ENCODE results near the gene TEKTIP1. TPM values are rescaled to one million over a fixed set of nuclear protein-coding genes. Genes with fewer than 3 reads are reported as not detected.
A peak's percentile ranks its signal among the peaks of the same experiment; 100 is the strongest.

Gene TEKTIP1
- total and polyA plus RNA-seq, 9 of the 15 experiments (the other 6 are each of a cell fraction or from before 2014, with no cell fraction given) = 0.66 TPM; not detected in 8

DNA sequence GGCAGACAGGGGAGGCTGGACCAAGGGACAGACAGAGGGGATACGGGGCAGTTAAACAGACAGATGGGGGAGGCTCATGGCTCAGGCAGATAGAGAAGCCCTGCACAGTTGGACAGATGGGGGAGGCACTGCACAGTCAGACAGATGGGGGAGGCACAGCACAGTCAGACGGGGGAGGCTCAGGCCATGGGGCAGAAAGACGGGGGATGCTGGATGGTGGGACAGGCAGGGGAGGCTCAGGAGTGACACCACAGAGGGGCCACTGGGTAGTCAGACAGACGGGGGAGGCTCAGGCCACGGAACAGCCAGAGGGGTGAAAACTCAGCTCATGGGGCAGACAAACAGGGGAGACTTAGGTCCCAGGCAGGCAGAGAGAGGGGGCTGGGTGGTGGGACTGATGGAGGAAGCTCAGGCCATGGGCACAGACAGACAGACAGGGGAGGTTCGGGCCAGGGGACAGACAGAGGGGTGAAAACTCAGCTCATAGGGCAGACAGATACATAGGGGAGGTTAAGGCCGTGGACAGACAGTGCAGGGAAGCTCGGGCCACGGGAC is 17.5 kb downstream of the TEKTIP1 start (continued):
- TF ChIP-seq FOXM1 (IDR thresholded peaks at IDR 0.05; ENCODE audit: low read depth) = no peak
- TF ChIP-seq FOXM1 (CRISPR knock-in tag; IDR thresholded peaks at IDR 0.05; ENCODE audit: low read depth) = no peak
- TF ChIP-seq ZFP36 (IDR thresholded peaks at IDR 0.05; ENCODE audit: low read depth, low read length, partially characterized antibody) = peak; percentile 98
- TF ChIP-seq, protein P1, sequence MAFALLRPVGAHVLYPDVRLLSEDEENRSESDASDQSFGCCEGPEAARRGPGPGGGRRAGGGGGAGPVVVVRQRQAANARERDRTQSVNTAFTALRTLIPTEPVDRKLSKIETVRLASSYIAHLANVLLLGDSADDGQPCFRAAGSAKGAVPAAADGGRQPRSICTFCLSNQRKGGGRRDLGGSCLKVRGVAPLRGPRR (CRISPR knock-in tag; IDR thresholded peaks at IDR 0.05) = no peak
- TF ChIP-seq PHB (CRISPR knock-in tag; IDR thresholded peaks at IDR 0.05) = no peak
- TF ChIP-seq L3MBTL2 (IDR thresholded peaks at IDR 0.05) = no peak
- TF ChIP-seq MTA1 (IDR thresholded peaks at IDR 0.05; ENCODE audit: borderline replicate concordance) = no peak
- TF ChIP-seq ZKSCAN1 (IDR thresholded peaks at IDR 0.05; ENCODE audit: low read depth, low read length) = 0 out of 2 replicates have a peak, but pooled peaks have one; percentile 28
- TF ChIP-seq GTF2E2 (tag; IDR thresholded peaks at IDR 0.05) = no peak
- no peak for TF ChIP-seq NELFE (IDR thresholded peaks at IDR 0.05; ENCODE audit: insufficient read depth, insufficient read length)
- TF ChIP-seq HLTF (IDR thresholded peaks at IDR 0.05) = 0 out of 2 replicates have a peak, but pooled peaks have one; percentile 59
- TF ChIP-seq CBX1 (IDR thresholded peaks at IDR 0.05; ENCODE audit: low read depth) = no peak
- no peak for TF ChIP-seq ZBTB1 (CRISPR knock-in tag; IDR thresholded peaks at IDR 0.05; ENCODE audit: borderline replicate concordance, low read depth)
- TF ChIP-seq SMC3 (conservative IDR thresholded peaks at IDR 0.05; ENCODE audit: insufficient read depth, low read depth, low read length) = no peak
- peak; percentile 65; the same call in 1 of the 2 replicates for TF ChIP-seq HDGF (IDR thresholded peaks at IDR 0.05)
- TF ChIP-seq ZZZ3 (IDR thresholded peaks at IDR 0.05) = no peak
- TF ChIP-seq NR0B1 (IDR thresholded peaks at IDR 0.05; ENCODE audit: partially characterized antibody) = no peak
- no peak for TF ChIP-seq ZNF239 (CRISPR knock-in tag; IDR thresholded peaks at IDR 0.05)
- no peak for TF ChIP-seq MAZ (CRISPR knock-in tag; conservative IDR thresholded peaks at IDR 0.05 in 1 of 2, IDR thresholded peaks at IDR 0.05 in 1 of 2)
- TF ChIP-seq FOXA3 (CRISPR knock-in tag; conservative IDR thresholded peaks at IDR 0.05 in 1 of 2, IDR thresholded peaks at IDR 0.05 in 1 of 2) = no peak
- TF ChIP-seq TSHZ1 (CRISPR knock-in tag; IDR thresholded peaks at IDR 0.05) = no peak
- TF ChIP-seq ZHX1 (conservative IDR thresholded peaks at IDR 0.05; ENCODE audit: low read length) = no peak
- TF ChIP-seq PURB (CRISPR knock-in tag; IDR thresholded peaks at IDR 0.05; ENCODE audit: low read depth) = no peak

Measured in K562 (cell line).